OCI-LY7 (cell line): Measurements from ENCODE around the gene ARHGEF18. TPM values are rescaled to one million over a fixed set of nuclear protein-coding genes. Genes with fewer than 3 reads are reported as not detected.

Experiments used
- BruUV-seq: library from RNA; stranded (reverse); fragments of 400-500 nt; replicated peaks from 2 replicates; lab custom pipeline; 2021; lab: Mats Ljungman, UMichigan
- CTCF ChIA-PET: fragments of 300-600 bp; sonication (Branson Sonifier 250); formaldehyde crosslinking; loops from one replicate; lab custom pipeline; 2022; ENCODE audit warnings: antibody characterized with exemption; ENCODE audit not compliant: unreplicated experiment; lab: Charles Lee
- POLR2A ChIA-PET: fragments of 300-600 bp; sonication (Branson Sonifier 250); formaldehyde crosslinking; loops from one replicate; lab custom pipeline; 2022; ENCODE audit warnings: antibody characterized with exemption; lab: Charles Lee
- DNase-seq: peaks from one replicate; pipeline ENCODE4 v3.0.0-alpha.2; 2015; ENCODE audit warnings: low spot score
- H2AFZ ChIP-seq: fragments of 200-600 bp; sonication (generic), shearing (Covaris generic); 2 replicates; pipeline ENCODE4 v1.6.1; 2014; ENCODE audit warnings: mild to moderate bottlenecking, antibody characterized with exemption, low read length, moderate library complexity
- H3K27ac ChIP-seq: fragments of 200-600 bp; sonication (generic); 2 replicates; pipeline ENCODE4 v1.5.1; 2014; ENCODE audit warnings: mixed run types, low read depth, mild to moderate bottlenecking, moderate library complexity, low read length, inconsistent platforms; ENCODE audit not compliant: poor library complexity, severe bottlenecking
- H3K36me3 ChIP-seq: fragments of 200-600 bp; sonication (generic); 2 replicates; pipeline ENCODE4 v1.6.1; 2014; ENCODE audit warnings: mild to moderate bottlenecking, antibody characterized with exemption, low read length, moderate library complexity, mixed read lengths; ENCODE audit not compliant: insufficient read depth
- H3K4me1 ChIP-seq: fragments of 200-600 bp; sonication (generic); 2 replicates; pipeline ENCODE4 v1.5.1; 2014; ENCODE audit warnings: mild to moderate bottlenecking, low read length; ENCODE audit not compliant: insufficient read depth, poor library complexity, severe bottlenecking
- H3K4me2 ChIP-seq: fragments of 200-600 bp; sonication (generic); 2 replicates; pipeline ENCODE4 v1.6.1; 2014; ENCODE audit warnings: mild to moderate bottlenecking, low read length
- H3K4me3 ChIP-seq: fragments of 200-600 bp; sonication (generic); 2 replicates; pipeline ENCODE4 v1.5.1; 2014; ENCODE audit warnings: mild to moderate bottlenecking, low read depth, low read length; ENCODE audit not compliant: poor library complexity, severe bottlenecking
- H3K79me2 ChIP-seq: fragments of 200-600 bp; sonication (generic); 2 replicates; pipeline ENCODE4 v1.6.1; 2016; ENCODE audit warnings: low read depth, mild to moderate bottlenecking, low read length, moderate library complexity, mixed read lengths; ENCODE audit not compliant: insufficient read depth
- H3K9me2 ChIP-seq: fragments of 200-600 bp; sonication (generic); 2 replicates; pipeline ENCODE4 v1.6.1; 2016; ENCODE audit warnings: mild to moderate bottlenecking, low read length, mixed read lengths; ENCODE audit not compliant: insufficient read depth
- H3K9me3 ChIP-seq: fragments of 200-600 bp; sonication (generic); 2 replicates; pipeline ENCODE4 v1.6.1; 2014; ENCODE audit warnings: mild to moderate bottlenecking, mixed run types, low read length, mixed read lengths
- H4K20me1 ChIP-seq: fragments of 200-600 bp; sonication (generic); 2 replicates; pipeline ENCODE4 v1.6.1; 2014; ENCODE audit warnings: mild to moderate bottlenecking, antibody characterized with exemption, low read length, moderate library complexity, mixed read lengths; ENCODE audit not compliant: insufficient read depth
- EZH2phosphoT487 ChIP-seq: fragments of 200-600 bp; sonication (generic); IDR thresholded peaks from 2 replicates; pipeline ENCODE4 v1.6.1; 2018; ENCODE audit warnings: low read depth, borderline replicate concordance, mild to moderate bottlenecking, mixed run types, antibody characterized with exemption, low read length, moderate library complexity, mixed read lengths
- intact Hi-C: fragments of 100-400 bp; cut with micrococcal nuclease; formaldehyde crosslinking; loops from one replicate; pipeline ENCODE4 v1.10.0; 2022; ENCODE audit not compliant: unreplicated experiment
- total RNA-seq, 2 experiments: library from RNA; depleted of rRNA in 1 of 2; stranded (reverse); fragments of >200 nt in 1 of 2; shearing (Covaris generic) in 1 of 2; gene quantifications; 2 replicates each; pipeline ENCODE4 v1.2.3, GENCODE V29; 2014 to 2022
- TF ChIP-seq, protein P1 (sequence below): fragments of 200-600 bp; sonication (generic); conservative IDR thresholded peaks from 2 replicates; pipeline ENCODE4 v1.5.1; 2014; ENCODE audit warnings: mild to moderate bottlenecking, antibody characterized with exemption, low read length, moderate library complexity, mixed read lengths

ARHGEF18 gene
- total RNA-seq, 2 experiments from 2014 or later, result 48.1 to 55.2 TPM

DNA sequence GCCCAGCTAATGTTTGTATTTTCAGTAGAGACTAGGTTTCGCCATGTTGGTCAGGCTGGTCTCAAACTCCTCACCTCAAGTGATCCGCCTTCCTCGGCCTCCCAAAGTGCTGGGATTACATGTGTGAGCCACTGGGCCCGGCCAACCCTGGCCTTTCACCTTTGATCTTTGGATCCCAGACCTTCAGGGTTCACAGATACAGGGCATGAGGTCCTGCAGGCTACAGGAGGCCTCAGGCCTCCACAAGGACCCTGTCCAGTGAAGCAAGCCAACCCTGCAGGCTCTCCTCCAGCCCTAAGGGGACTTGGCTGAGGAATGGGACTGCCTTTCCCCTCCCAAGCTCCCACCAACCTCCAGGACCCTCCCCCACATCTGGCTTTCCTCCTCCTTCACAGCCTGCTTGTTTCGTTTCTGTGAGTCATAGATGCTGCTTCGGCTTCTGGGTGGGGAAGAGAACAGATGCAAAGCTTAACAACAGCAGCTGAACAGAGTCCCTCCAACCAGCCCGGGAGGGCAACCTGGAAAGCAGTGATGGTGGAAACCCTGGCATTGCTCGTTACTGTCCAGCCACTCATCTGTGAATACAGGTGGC, 11.8 kb downstream of the ARHGEF18 start:
- Histone ChIP-seq H2AFZ (no peak overlapping the region), H3K79me2 (peaks cover 59% of the 10 kb centered on the region), H3K4me1 (no peaks in the 10 kb centered on the region), H3K9me2 (no peaks in the 10 kb centered on the region), H3K4me2 (no peak overlapping the region), H3K27ac (no peak overlapping the region), H3K36me3 (peaks cover 98% of the 10 kb centered on the region), H3K9me3 (no peaks in the 10 kb centered on the region), H3K4me3 (no peak overlapping the region), H4K20me1 (peaks cover 9% of the 10 kb centered on the region; the same call in 1 of the 2 replicates)
- CTCF ChIA-PET, result no interaction called here
- DNase-seq, result no peak
- TF ChIP-seq EZH2phosphoT487, result no peak
- TF ChIP-seq, protein P1, sequence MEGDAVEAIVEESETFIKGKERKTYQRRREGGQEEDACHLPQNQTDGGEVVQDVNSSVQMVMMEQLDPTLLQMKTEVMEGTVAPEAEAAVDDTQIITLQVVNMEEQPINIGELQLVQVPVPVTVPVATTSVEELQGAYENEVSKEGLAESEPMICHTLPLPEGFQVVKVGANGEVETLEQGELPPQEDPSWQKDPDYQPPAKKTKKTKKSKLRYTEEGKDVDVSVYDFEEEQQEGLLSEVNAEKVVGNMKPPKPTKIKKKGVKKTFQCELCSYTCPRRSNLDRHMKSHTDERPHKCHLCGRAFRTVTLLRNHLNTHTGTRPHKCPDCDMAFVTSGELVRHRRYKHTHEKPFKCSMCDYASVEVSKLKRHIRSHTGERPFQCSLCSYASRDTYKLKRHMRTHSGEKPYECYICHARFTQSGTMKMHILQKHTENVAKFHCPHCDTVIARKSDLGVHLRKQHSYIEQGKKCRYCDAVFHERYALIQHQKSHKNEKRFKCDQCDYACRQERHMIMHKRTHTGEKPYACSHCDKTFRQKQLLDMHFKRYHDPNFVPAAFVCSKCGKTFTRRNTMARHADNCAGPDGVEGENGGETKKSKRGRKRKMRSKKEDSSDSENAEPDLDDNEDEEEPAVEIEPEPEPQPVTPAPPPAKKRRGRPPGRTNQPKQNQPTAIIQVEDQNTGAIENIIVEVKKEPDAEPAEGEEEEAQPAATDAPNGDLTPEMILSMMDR, result no peak
- BruUV-seq, result no TSS peak
- POLR2A ChIA-PET, result interaction anchor here (0.6 kb wide), 1 partner anchor 18 kb away, joined by 3 read pairs; no protein-coding TSS in a partner anchor
- intact Hi-C loops, result no loop called here

DNA sequence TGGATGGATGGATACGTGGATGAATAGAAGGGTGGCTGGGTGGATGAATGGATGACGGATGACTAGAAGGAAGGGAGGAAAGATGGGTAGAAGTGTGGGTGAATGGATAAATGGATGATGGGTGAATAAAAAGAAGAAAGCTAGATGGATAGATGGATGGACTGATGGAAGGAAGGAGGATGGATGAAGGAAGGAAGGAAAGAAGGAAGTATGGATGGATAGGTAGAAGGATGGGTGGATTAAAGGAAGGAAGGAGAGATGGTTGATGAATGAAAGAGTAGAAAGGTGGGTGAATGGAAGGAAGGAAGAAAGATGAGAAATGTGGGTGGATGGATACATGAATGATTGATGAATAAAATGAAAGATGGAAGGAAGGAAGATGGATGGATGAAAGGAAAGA, 14.5 kb downstream of the ARHGEF18 start:
- Histone ChIP-seq H3K9me2 (no peaks in the 10 kb centered on the region), H3K79me2 (peaks cover 47% of the 10 kb centered on the region; the same call in 1 of the 2 replicates), H3K4me2 (no peak overlapping the region), H3K27ac (no peak overlapping the region), H2AFZ (no peak overlapping the region), H3K9me3 (no peaks in the 10 kb centered on the region), H3K36me3 (peaks cover 93% of the 10 kb centered on the region), H3K4me3 (no peak overlapping the region), H4K20me1 (peaks cover 5% of the 10 kb centered on the region; the same call in 1 of the 2 replicates), H3K4me1 (peaks cover 9% of the 10 kb centered on the region)
- TF ChIP-seq, protein P1, result no peak
- no peak for TF ChIP-seq EZH2phosphoT487
- CTCF ChIA-PET, result no interaction called here
- intact Hi-C loops, result no loop called here
- no TSS peak for BruUV-seq
- POLR2A ChIA-PET, result no interaction called here
- DNase-seq, result no peak
